IPS-15b (cell line): ENCODE data around the gene CLNK.

ENCODE experiments used
- H3K27me3 ChIP-seq: one replicate; pipeline ENCODE4 v1.6.1; 2013; ENCODE audit warnings: low read length; ENCODE audit not compliant: control insufficient read depth, insufficient read depth
- H3K36me3 ChIP-seq: one replicate; pipeline ENCODE4 v1.6.1; 2013; ENCODE audit warnings: low read length; ENCODE audit not compliant: control insufficient read depth, insufficient read depth
- H3K4me1 ChIP-seq: one replicate; pipeline ENCODE4 v1.6.1; 2013; ENCODE audit warnings: mild to moderate bottlenecking, low read length; ENCODE audit not compliant: control insufficient read depth, insufficient read depth
- H3K4me3 ChIP-seq: one replicate; pipeline ENCODE4 v1.5.1; 2013; ENCODE audit warnings: low read depth, low read length
- H3K9ac ChIP-seq: one replicate; pipeline ENCODE4 v1.6.1; 2013; ENCODE audit warnings: low read depth, mild to moderate bottlenecking, low read length
- H3K9me3 ChIP-seq: one replicate; pipeline ENCODE4 v1.6.1; 2013; ENCODE audit warnings: mild to moderate bottlenecking, low read length; ENCODE audit not compliant: control insufficient read depth, insufficient read depth

Gene CLNK

DNA sequence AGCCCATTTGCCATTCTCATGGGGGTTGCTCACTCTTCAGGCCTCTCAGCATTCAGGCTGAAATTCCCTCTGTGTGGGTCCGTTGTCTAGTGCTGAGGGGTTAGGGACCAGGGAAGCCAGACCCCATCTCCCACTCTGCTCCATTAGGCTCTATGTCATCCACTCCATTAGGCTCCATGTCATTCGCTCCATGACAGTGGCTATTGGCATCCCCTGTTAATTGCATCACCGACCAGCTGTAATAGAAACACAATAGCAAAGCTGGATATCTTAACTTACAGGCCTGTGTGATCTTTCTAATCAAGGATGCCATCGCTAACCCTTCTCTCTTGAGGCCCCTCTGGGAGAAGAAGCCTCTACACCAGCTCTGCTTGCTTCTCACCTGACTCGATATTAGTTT, 201.7 kb downstream of the CLNK start:
- Histone ChIP-seq H3K4me3 (no peak overlapping the region), H3K9ac (no peak overlapping the region), H3K4me1 (no peaks in the 10 kb centered on the region), H3K9me3 (no peaks in the 10 kb centered on the region), H3K36me3 (no peaks in the 10 kb centered on the region), H3K27me3 (no peaks in the 10 kb centered on the region)

DNA sequence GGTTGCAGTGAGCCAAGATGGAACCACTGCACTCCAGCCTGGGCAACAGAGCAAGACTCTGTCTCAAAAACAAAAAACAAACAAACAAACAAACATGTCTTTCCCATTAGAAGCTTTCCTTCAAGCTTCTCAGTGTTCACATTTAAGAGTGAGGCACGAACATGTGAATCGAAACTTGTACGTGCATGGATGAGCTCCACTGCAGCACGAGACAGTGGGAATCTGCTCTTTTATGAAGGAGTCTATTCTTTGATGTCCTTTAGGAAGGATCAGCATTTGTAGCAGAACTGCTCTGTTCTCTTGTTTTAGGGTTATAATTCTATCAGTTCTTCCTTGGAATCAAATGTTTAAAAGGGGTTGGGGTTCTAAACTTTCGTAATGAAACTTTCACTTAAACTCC, 204.0 kb downstream of the CLNK start:
- H3K9me3 ChIP-seq, result no peaks in the 10 kb centered on the region
- no peak overlapping the region for H3K9ac ChIP-seq
- no peaks in the 10 kb centered on the region for H3K4me1 ChIP-seq
- H3K36me3 ChIP-seq, result no peaks in the 10 kb centered on the region
- no peaks in the 10 kb centered on the region for H3K27me3 ChIP-seq
- H3K4me3 ChIP-seq, result no peak overlapping the region

DNA sequence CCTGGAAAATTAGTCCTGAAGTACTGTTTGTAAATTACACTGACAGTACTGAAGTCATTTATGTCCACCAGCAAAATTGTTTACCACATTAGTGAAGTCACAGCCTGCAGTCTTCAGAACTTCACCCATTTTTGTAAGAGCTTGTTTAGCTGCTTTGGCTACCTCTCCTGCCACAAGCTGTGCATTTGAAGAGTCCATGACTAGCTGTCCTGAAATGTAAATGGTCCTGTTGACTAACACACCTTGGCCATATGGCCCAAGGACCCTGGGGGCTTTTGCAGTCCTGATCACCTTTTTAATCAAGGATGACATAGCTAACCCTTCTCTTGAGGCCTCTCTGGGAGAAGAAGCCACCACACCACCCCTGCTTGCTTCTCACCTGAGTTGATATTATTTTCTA, 205.9 kb downstream of the CLNK start:
- no peaks in the 10 kb centered on the region for H3K27me3 ChIP-seq
- no peaks in the 10 kb centered on the region for H3K9me3 ChIP-seq
- no peaks in the 10 kb centered on the region for H3K4me1 ChIP-seq
- H3K36me3 ChIP-seq, result no peaks in the 10 kb centered on the region
- no peak overlapping the region for H3K9ac ChIP-seq
- no peak overlapping the region for H3K4me3 ChIP-seq

DNA sequence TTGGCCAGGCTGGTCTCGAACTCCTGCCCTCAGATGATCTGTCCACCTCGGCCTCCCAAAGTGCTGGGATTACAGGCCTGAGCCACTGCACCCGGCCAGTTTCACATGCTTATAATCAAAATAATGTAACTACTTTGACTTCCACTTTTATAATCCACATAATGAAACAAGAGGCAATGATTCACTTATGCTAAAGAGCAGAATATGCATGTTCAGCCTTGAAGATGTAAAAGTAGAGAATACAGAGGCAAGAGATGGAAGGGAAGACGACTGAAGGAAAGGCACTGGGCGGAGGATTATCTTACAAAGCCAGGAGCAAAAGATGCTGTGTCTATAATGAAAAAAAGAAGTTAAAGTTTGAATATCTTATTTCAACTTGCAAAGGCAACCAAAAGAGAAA, 214.1 kb downstream of the CLNK start:
- Histone ChIP-seq H3K27me3 (peaks cover under 1% of the 10 kb centered on the region), H3K4me1 (no peaks in the 10 kb centered on the region), H3K9me3 (no peaks in the 10 kb centered on the region), H3K4me3 (no peak overlapping the region), H3K9ac (no peak overlapping the region), H3K36me3 (no peaks in the 10 kb centered on the region)

DNA sequence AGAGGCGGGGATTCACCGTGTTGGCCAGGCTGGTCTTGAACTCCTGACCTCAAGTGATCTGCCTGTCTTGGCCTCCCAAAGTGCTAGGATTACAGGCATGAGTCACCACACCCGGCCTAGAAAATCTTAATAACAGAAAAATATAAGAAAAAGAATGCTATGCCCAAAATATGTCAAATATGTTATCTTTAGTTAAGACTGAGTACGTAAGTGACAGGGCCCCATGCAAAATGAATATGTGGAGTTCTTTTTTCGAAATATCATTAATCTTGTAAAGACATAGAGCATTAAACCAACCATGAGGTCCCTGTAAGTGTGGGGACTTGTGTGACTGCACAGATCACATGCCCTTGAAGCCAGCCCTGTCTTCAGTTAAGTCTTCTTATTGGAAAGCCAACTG, 218.4 kb downstream of the CLNK start:
- Histone ChIP-seq H3K9ac (no peak overlapping the region), H3K4me1 (no peaks in the 10 kb centered on the region), H3K27me3 (peaks cover 36% of the 10 kb centered on the region), H3K9me3 (no peaks in the 10 kb centered on the region), H3K4me3 (no peak overlapping the region), H3K36me3 (no peaks in the 10 kb centered on the region)

DNA sequence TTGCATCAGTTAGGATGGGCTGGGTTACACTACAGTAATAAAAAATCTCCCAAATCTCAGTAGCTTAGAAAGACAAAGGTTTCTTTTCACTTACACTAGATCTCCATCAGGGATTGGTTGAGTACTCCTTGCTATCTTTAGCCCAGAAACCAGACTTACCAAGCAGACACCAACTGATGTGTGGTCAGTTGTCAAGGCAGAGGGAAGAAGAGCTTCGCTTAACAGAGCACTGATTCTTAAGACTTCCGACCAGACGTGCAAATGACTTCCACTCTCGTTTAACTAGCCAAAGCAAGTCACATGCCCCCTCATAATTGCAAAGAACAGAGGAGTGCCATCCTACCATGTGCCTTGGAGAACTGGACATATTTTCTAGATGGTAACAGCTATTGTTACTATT, 221.7 kb downstream of the CLNK start:
- Histone ChIP-seq H3K4me3 (no peak overlapping the region), H3K4me1 (peaks cover under 1% of the 10 kb centered on the region), H3K9me3 (no peaks in the 10 kb centered on the region), H3K27me3 (peaks cover 68% of the 10 kb centered on the region), H3K36me3 (no peaks in the 10 kb centered on the region), H3K9ac (no peak overlapping the region)

DNA sequence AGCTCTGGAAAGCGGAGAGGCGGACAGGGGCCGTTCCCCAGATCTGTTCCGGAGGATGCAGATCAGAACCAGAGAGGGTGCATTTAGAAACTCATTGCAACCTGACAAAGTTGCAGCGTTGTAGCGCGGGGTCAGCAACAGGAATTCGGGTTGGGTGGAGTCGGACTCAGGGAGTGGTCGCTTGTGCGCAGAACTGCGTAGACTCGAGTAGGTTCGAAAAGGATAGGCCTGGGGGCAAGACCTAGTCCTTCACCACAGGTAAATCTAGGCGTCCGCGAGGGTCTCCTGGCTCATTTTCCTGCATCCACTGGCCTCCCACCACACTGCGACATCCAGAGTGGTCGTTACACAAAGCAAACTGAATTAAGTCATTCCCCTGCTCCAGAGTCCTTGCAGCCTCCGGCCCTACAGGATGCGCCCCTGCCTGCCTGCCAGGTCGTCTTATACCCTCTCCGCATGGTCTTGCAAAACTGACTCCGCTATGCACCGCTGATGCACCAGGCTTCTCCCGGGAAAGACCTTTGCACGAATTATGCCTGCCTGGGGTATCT, 222.6 kb downstream of the CLNK start:
- peaks cover 2% of the 10 kb centered on the region for H3K4me1 ChIP-seq
- peak overlapping the region; percentile 12 for H3K9ac ChIP-seq
- H3K27me3 ChIP-seq, result peaks cover 74% of the 10 kb centered on the region
- no peaks in the 10 kb centered on the region for H3K36me3 ChIP-seq
- peak overlapping the region; percentile 82 for H3K4me3 ChIP-seq
- no peaks in the 10 kb centered on the region for H3K9me3 ChIP-seq

DNA sequence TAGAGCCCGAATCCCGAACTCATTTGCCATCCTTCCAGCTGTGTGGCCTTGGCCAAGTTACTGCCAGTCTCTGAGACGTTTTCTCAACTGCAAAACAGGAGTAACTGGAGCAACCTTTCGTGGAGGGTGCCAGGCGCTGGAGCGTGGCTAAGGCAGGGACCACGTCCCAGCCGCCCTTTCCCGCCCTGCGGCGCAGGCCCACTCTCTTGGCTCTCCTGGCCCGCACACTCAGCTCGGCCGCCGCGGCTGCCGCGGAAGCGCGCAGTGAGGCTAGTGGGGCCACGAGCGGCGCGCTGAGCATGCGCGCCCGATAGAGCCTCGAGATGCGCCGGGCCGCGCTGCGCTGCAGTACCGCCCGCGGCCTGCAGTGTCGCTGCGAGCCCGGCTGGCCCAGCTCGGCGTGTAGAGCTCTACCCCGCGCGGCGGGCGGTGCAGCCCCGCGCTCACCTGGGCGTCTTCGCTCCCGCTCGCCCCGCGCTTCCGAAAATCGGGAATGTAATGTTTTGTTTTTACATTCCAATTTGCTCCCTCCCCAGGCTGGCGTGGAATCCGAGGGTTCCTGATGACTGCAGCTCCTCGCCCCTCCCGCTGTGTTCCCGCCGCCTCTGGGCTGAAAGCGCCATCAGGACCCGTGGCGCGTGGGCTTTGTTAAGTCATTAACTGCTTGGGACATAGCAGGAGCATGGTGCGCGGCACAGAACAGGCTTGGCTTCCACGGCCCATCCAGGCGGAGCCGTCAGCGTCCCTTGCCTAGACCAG, 223.3 kb downstream of the CLNK start:
- Histone ChIP-seq H3K9me3 (no peaks in the 10 kb centered on the region), H3K4me1 (peaks cover 2% of the 10 kb centered on the region), H3K4me3 (peak overlapping the region; percentile 82), H3K27me3 (peaks cover 75% of the 10 kb centered on the region), H3K9ac (peak overlapping the region; percentile 12), H3K36me3 (no peaks in the 10 kb centered on the region)

DNA sequence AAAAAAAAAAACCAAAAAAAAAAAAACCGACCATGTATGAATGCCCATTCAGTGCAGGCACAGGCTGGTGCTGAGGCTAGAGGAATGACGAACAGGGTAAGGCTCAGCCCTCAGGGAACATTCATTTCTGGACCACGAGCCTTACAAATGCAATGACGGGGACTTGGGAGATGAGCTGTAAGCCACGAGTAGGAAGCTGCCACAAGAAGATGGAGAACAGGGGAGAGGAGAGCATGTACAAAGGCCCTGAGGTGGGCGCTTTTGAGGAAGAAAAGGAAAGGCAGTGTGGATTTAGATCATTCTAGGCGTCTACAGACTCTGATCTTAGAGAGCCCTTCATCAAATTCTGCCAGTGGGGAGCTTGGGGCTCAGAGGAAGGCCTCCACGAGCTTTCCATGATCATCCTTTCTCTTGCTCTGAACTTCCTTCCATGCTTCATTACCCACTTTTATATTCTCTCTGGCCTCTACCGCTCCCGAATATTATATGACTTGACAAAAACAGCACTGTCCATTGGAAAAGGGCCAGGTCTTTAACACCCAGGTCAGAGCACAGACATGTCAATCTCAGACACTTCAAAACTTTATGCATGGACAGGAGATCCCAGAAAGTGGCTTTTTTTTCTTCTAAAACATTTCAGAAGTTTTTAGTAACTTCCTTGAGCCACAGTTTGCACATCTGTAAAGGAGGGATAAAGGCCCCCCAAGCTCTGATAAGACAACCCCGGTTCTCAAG, 224.1 kb downstream of the CLNK start:
- Histone ChIP-seq H3K4me1 (peaks cover 2% of the 10 kb centered on the region), H3K36me3 (no peaks in the 10 kb centered on the region), H3K27me3 (peaks cover 82% of the 10 kb centered on the region), H3K9ac (no peak overlapping the region), H3K9me3 (no peaks in the 10 kb centered on the region), H3K4me3 (peak overlapping the region; percentile 82)

DNA sequence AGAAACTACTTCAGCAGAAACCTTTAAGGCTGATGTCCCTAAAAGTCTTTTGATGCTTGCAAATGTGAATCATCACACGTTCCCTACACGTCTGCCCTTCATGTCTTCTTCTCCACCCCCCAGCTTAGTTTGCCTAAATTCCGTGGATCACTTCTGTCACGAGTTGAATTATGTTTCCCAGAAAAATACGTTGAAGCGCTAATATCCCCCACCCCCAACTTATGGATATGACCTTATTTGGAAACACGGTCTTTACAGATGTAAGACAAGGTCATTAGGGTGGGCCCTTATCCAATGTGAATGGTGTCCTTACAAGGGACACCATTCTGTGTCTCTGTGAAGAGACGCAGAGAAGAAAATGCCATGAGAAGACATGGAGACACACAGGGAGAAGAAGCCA, 225.3 kb downstream of the CLNK start:
- H3K9me3 ChIP-seq, result no peaks in the 10 kb centered on the region
- no peak overlapping the region for H3K9ac ChIP-seq
- H3K36me3 ChIP-seq, result no peaks in the 10 kb centered on the region
- peaks cover 8% of the 10 kb centered on the region for H3K4me1 ChIP-seq
- H3K27me3 ChIP-seq, result peaks cover 88% of the 10 kb centered on the region
- H3K4me3 ChIP-seq, result no peak overlapping the region

DNA sequence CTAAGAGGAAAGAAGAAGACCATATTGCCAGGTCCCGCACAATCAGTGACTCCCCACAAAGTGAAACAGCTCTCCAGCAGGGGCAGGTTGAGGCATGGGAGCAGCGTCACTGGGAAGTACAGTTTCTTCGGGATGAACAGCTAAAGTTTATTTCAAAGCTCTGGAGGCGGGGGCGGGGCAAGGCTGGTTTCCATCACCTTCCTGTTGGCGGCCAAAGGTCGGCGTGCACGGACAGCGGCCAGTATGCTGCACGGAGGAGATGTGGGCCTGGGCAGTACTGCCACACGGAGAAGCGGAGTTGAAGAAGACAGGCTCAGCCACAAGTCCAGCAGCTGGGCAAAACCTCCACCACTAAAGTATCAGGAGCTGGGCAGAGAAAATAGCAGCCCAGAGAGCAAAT, 226.4 kb downstream of the CLNK start:
- H3K9ac ChIP-seq, result no peak overlapping the region
- no peak overlapping the region for H3K4me3 ChIP-seq
- peaks cover 85% of the 10 kb centered on the region for H3K27me3 ChIP-seq
- no peaks in the 10 kb centered on the region for H3K36me3 ChIP-seq
- peaks cover 8% of the 10 kb centered on the region for H3K4me1 ChIP-seq
- H3K9me3 ChIP-seq, result no peaks in the 10 kb centered on the region
